H1 (cell line): ENCODE data around the gene NRTN.

Experiments
- CEBPB ChIP-seq: IDR thresholded peaks from 2 replicates; pipeline ENCODE4 v1.6.1; 2012; ENCODE audit warnings: low read depth, low read length
- CHD2 ChIP-seq: IDR thresholded peaks from 2 replicates; pipeline ENCODE4 v1.6.1; 2012; ENCODE audit warnings: low read length, improper control_type of control experiment
- CREB1 ChIP-seq: IDR thresholded peaks from 2 replicates; pipeline ENCODE4 v1.6.1; 2012; ENCODE audit warnings: inconsistent platforms
- EP300 ChIP-seq, 2 experiments: IDR thresholded peaks; 1 replicate in 1 of 2; 2 replicates in 1 of 2; pipeline ENCODE4 v1.6.1; 2011 to 2012; ENCODE audit warnings: low read depth in 2 of 2, low read length in 2 of 2, mild to moderate bottlenecking in 2 of 2, borderline replicate concordance in 1 of 2, inconsistent platforms in 1 of 2, moderate library complexity in 1 of 2
- FOSL1 ChIP-seq: IDR thresholded peaks from 2 replicates; pipeline ENCODE4 v1.6.1; 2011; ENCODE audit warnings: mild to moderate bottlenecking, low read depth, low read length, moderate library complexity; ENCODE audit not compliant: insufficient read depth
- POLR2A ChIP-seq, 2 experiments: IDR thresholded peaks; 1 replicate in 1 of 2; 2 replicates in 1 of 2; pipeline ENCODE4 v1.6.1; 2011; ENCODE audit warnings: low read depth in 2 of 2, low read length in 2 of 2, mild to moderate bottlenecking in 2 of 2; ENCODE audit errors: control extremely low read depth in 1 of 2
- POLR2AphosphoS5 ChIP-seq: IDR thresholded peaks from 2 replicates; pipeline ENCODE4 v1.6.1; 2011; ENCODE audit warnings: low read depth, low read length
- TAF1 ChIP-seq: IDR thresholded peaks from 2 replicates; pipeline ENCODE4 v1.6.1; 2011; ENCODE audit warnings: mild to moderate bottlenecking, low read depth, low read length
- ZNF274 ChIP-seq: IDR thresholded peaks from 2 replicates; pipeline ENCODE4 v1.7.0; 2012; ENCODE audit warnings: low read length, borderline replicate concordance; ENCODE audit errors: extremely low read depth
- TF ChIP-seq, protein P1 (sequence below), 3 experiments: IDR thresholded peaks; 1 replicate in 2 of 3; 2 replicates in 1 of 3; pipeline versions ENCODE4 v1.5.1 to v1.6.1; 2011; ENCODE audit warnings: low read length in 3 of 3, mild to moderate bottlenecking in 3 of 3, inconsistent platforms in 2 of 3, low read depth in 1 of 3, moderate library complexity in 1 of 3; ENCODE audit not compliant: insufficient read depth in 1 of 3; ENCODE audit errors: control extremely low read depth in 1 of 3
- TF ChIP-seq, protein P2 (sequence below): IDR thresholded peaks from 2 replicates; pipeline ENCODE4 v1.6.1; 2012; ENCODE audit warnings: low read length, inconsistent platforms
- TF ChIP-seq, protein P3 (sequence below): IDR thresholded peaks from 2 replicates; pipeline ENCODE4 v1.6.1; 2012; ENCODE audit warnings: inconsistent platforms
- TF ChIP-seq, protein P4 (sequence below): IDR thresholded peaks from 2 replicates; pipeline ENCODE4 v1.6.1; 2012; ENCODE audit warnings: inconsistent platforms

DNA sequence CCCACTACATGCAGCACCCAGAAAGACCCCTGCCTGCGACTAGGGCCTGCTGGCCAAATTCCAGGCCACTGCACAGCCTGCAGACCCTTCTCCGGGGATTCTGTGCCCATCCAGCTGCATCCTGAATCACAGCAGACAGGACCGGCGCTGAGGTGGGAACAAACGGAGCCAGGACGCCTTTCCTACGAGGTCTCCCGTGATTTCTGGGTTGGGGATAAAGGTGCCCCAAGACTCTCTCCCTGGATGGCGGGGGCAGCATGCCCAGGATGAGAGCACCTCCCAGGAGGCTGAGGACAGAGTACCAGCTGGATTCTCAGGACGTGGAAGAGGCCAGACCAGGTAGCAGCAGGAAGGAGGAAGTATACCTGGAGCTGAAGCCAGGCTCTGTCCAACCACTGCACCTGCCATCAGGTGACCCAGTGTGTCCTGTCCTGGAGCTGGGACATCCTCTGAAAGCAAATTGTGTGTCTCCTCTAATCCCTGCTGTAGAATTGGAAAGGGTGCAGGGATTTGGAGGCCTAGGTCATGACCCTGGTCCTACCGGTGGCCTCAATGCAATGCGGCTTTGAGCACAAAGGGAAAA, 68.8 kb downstream of the NRTN start:
- TF ChIP-seq POLR2A (IDR thresholded peaks at IDR 0.05; ENCODE audit: control extremely low read depth in 1 of 2, low read depth in 2 of 2, low read length in 2 of 2) (no peak), CEBPB (no peak), EP300 (IDR thresholded peaks at IDR 0.05; ENCODE audit: borderline replicate concordance in 1 of 2, low read depth in 2 of 2, low read length in 2 of 2) (no peak), CREB1 (no peak), CHD2 (no peak), ZNF274 (no peak), TAF1 (no peak), POLR2AphosphoS5 (no peak), FOSL1 (no peak)
- TF ChIP-seq, protein P1, sequence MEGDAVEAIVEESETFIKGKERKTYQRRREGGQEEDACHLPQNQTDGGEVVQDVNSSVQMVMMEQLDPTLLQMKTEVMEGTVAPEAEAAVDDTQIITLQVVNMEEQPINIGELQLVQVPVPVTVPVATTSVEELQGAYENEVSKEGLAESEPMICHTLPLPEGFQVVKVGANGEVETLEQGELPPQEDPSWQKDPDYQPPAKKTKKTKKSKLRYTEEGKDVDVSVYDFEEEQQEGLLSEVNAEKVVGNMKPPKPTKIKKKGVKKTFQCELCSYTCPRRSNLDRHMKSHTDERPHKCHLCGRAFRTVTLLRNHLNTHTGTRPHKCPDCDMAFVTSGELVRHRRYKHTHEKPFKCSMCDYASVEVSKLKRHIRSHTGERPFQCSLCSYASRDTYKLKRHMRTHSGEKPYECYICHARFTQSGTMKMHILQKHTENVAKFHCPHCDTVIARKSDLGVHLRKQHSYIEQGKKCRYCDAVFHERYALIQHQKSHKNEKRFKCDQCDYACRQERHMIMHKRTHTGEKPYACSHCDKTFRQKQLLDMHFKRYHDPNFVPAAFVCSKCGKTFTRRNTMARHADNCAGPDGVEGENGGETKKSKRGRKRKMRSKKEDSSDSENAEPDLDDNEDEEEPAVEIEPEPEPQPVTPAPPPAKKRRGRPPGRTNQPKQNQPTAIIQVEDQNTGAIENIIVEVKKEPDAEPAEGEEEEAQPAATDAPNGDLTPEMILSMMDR (IDR thresholded peaks at IDR 0.05; ENCODE audit: control extremely low read depth in 1 of 3, insufficient read depth in 1 of 3, low read depth in 1 of 3, low read length in 3 of 3) = no peak
- TF ChIP-seq, protein P2, sequence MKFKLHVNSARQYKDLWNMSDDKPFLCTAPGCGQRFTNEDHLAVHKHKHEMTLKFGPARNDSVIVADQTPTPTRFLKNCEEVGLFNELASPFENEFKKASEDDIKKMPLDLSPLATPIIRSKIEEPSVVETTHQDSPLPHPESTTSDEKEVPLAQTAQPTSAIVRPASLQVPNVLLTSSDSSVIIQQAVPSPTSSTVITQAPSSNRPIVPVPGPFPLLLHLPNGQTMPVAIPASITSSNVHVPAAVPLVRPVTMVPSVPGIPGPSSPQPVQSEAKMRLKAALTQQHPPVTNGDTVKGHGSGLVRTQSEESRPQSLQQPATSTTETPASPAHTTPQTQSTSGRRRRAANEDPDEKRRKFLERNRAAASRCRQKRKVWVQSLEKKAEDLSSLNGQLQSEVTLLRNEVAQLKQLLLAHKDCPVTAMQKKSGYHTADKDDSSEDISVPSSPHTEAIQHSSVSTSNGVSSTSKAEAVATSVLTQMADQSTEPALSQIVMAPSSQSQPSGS = no peak
- TF ChIP-seq, protein P3, sequence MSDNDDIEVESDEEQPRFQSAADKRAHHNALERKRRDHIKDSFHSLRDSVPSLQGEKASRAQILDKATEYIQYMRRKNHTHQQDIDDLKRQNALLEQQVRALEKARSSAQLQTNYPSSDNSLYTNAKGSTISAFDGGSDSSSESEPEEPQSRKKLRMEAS = no peak
- TF ChIP-seq, protein P4, sequence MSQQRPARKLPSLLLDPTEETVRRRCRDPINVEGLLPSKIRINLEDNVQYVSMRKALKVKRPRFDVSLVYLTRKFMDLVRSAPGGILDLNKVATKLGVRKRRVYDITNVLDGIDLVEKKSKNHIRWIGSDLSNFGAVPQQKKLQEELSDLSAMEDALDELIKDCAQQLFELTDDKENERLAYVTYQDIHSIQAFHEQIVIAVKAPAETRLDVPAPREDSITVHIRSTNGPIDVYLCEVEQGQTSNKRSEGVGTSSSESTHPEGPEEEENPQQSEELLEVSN = no peak
